ENCODE results near the gene DDO. TPM values are rescaled to one million over a fixed set of nuclear protein-coding genes. Genes with fewer than 3 reads are reported as not detected.
"Not testable (repeated sequence)": the region's sequence is repeated elsewhere in the genome, so short reads cannot be mapped to it uniquely, and the experiment has no call there.

Gene DDO
- total and polyA plus RNA-seq, 9 of the 15 experiments (the other 6 are each of a cell fraction or from before 2014, with no cell fraction given) = not detected

DNA sequence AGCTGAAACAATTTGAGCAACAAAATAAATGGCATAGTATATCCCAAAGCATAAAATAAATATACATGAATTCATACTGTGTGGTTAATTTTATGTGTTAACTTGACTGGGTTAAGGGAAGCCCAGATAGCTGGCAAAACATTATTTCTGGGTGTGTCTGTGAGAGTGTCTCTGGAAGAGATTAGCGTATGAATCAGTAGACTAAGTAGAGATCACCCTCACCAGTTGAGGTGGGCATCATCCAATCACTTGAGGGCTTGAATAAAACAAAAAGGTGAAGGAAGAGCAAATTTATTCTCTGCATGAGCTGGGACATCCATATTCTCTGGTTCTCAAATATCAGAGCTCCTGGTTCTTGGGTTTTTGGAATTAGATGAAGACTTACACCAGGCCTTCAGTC lies 43.1 kb upstream of the DDO start (continued):
- TF ChIP-seq, protein P1, sequence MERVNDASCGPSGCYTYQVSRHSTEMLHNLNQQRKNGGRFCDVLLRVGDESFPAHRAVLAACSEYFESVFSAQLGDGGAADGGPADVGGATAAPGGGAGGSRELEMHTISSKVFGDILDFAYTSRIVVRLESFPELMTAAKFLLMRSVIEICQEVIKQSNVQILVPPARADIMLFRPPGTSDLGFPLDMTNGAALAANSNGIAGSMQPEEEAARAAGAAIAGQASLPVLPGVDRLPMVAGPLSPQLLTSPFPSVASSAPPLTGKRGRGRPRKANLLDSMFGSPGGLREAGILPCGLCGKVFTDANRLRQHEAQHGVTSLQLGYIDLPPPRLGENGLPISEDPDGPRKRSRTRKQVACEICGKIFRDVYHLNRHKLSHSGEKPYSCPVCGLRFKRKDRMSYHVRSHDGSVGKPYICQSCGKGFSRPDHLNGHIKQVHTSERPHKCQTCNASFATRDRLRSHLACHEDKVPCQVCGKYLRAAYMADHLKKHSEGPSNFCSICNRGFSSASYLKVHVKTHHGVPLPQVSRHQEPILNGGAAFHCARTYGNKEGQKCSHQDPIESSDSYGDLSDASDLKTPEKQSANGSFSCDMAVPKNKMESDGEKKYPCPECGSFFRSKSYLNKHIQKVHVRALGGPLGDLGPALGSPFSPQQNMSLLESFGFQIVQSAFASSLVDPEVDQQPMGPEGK (CRISPR knock-in tag; IDR thresholded peaks at IDR 0.05; ENCODE audit: borderline replicate concordance) = no peak

DNA sequence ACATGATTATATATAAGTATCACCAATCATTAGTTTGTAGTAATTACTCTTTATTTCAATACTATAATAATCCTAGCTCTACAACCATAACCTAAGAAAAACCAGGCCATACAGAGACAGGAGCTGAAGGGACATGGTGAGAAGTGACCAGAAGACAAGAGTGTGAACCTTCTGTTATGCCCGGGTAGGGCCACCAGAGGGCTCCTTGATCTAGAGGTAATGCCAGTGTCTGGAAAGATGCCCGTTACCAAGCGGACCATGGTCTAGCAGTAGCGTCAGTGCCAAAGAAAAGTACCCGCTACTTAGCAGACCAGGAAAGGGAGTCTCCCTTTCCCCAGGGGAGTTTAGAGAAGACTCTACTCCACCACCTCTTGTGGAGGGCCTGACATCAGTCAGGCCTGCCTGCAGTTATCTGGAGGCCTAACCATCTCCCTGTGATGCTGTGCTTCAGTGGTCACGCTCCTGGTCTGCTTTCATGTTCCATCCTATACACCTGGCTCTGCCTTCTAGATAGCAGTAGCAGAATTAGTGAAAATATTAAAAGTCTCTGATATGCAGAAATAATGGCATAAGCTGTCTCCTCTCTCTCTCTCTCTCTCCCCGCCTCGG lies 42.3 kb upstream of the DDO start:
- H4K20me1 ChIP-seq (replicated peaks; ENCODE audit: control insufficient read depth, insufficient read depth, low read length); H2AFZ ChIP-seq (ENCODE audit: low read depth, low read length); BruUV-seq (replicated peaks); H3K27ac ChIP-seq (ENCODE audit: extremely low read depth, low read depth, low read length); H3K4me2 ChIP-seq (ENCODE audit: insufficient read depth, low read length); H3K4me1 ChIP-seq (replicated peaks in 1 of 2; ENCODE audit: control insufficient read depth in 2 of 2, insufficient read depth in 2 of 2, low read length in 2 of 2); CTCF ChIA-PET (ENCODE audit: low intra/inter-chr PET ratio); H3K9ac ChIP-seq (ENCODE audit: insufficient read depth in 1 of 2, low read depth in 2 of 2, low read length in 2 of 2); H3K36me3 ChIP-seq (ENCODE audit: control insufficient read depth, insufficient read depth, low read length); POLR2A ChIA-PET; H3K9me3 ChIP-seq (replicated peaks; ENCODE audit: control insufficient read depth, insufficient read depth, low read depth, low read length); H3K9me1 ChIP-seq (ENCODE audit: control insufficient read depth, insufficient read depth, low read length); in situ Hi-C loops (cut with MboI); H3K4me3 ChIP-seq; intact Hi-C loops (cut with micrococcal nuclease); H3K79me2 ChIP-seq (ENCODE audit: control insufficient read depth, insufficient read depth, low read length); H3K27me3 ChIP-seq (ENCODE audit: control insufficient read depth in 2 of 2, insufficient read depth in 2 of 2, low read length in 2 of 2): not testable (repeated sequence)
- WGBS (ENCODE audit: insufficient coverage, low coverage, missing lambda C conversion rate) = 1% methylated on average over 8 of the region's 8 CpGs
- DNase-seq (ENCODE audit: extremely low read depth in 1 of 4, low spot score in 3 of 4) = peak in 1 of 4 experiments; percentile 18
- TF ChIP-seq, protein P2, sequence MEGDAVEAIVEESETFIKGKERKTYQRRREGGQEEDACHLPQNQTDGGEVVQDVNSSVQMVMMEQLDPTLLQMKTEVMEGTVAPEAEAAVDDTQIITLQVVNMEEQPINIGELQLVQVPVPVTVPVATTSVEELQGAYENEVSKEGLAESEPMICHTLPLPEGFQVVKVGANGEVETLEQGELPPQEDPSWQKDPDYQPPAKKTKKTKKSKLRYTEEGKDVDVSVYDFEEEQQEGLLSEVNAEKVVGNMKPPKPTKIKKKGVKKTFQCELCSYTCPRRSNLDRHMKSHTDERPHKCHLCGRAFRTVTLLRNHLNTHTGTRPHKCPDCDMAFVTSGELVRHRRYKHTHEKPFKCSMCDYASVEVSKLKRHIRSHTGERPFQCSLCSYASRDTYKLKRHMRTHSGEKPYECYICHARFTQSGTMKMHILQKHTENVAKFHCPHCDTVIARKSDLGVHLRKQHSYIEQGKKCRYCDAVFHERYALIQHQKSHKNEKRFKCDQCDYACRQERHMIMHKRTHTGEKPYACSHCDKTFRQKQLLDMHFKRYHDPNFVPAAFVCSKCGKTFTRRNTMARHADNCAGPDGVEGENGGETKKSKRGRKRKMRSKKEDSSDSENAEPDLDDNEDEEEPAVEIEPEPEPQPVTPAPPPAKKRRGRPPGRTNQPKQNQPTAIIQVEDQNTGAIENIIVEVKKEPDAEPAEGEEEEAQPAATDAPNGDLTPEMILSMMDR (IDR thresholded peaks at IDR 0.05 in 2 of 3, conservative IDR thresholded peaks at IDR 0.05 in 1 of 3; ENCODE audit: insufficient read depth in 2 of 3, low read depth in 1 of 3, low read length in 3 of 3) = peak; percentile 37 to 42 (median 38); a peak in 4 of 6 replicates
- TF ChIP-seq RAD21 (CRISPR knock-in tag; conservative IDR thresholded peaks at IDR 0.05 in 1 of 2, IDR thresholded peaks at IDR 0.05 in 1 of 2) (peak in 1 of 2 experiments; percentile 34; a peak in 1 of 4 replicates), NFIC (IDR thresholded peaks at IDR 0.05) (peak; percentile 53)
- 0 out of 3 replicates have a peak, but pooled peaks have one; percentile 26 for ATAC-seq
- FAIRE-seq = peak; percentile 55
